K562 treated with DMSO at 1 percent for 12 hours (cell line): ENCODE results near the gene ARRDC4. TPM values are rescaled to one million over a fixed set of nuclear protein-coding genes. Genes with fewer than 3 reads are reported as not detected.

Experiments
- total RNA-seq: library from RNA; unstranded; fragments of 300-600 nt; gene quantifications from 2 replicates; pipeline ENCODE4 v1.2.3, GENCODE V29; 2022; ENCODE audit not compliant: insufficient read depth

Gene ARRDC4, protein sequence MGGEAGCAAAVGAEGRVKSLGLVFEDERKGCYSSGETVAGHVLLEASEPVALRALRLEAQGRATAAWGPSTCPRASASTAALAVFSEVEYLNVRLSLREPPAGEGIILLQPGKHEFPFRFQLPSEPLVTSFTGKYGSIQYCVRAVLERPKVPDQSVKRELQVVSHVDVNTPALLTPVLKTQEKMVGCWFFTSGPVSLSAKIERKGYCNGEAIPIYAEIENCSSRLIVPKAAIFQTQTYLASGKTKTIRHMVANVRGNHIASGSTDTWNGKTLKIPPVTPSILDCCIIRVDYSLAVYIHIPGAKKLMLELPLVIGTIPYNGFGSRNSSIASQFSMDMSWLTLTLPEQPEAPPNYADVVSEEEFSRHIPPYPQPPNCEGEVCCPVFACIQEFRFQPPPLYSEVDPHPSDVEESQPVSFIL
- 20.3 and 59.1 TPM in 2 replicates for total RNA-seq

GRCh38 chr15:97960364-97961066 is at the start of gene ARRDC4:
Gene ARRDC4 (plus strand): TSS chr15:97960703. CDS start chr15:97960862, 159 bp downstream.

